ENCODE results near the gene RASSF7.
A peak's percentile ranks its signal among the peaks of the same experiment; 100 is the strongest.

The RASSF7 gene

GRCh38 chr11:536841-537621, 23.7 kb upstream of the RASSF7 start, which contains the start of gene LRRC56:
Gene LRRC56 (plus strand): TSS chr11:537527. CDS start chr11:540685, 3,158 bp downstream.
- H3K4me3 ChIP-seq (replicated peaks; ENCODE audit: low read depth, low read length): peak within 1 kb of the TSS; percentile 71
- DNase-seq (ENCODE audit: extremely low read depth, insufficient read length): peak; percentile 96
- no peak for TF ChIP-seq CTCF (IDR thresholded peaks at IDR 0.05; ENCODE audit: insufficient read depth, low read length, poor library complexity, severe bottlenecking)
- H3K36me3 ChIP-seq (ENCODE audit: control insufficient read depth, insufficient read depth, low read length): peaks cover 8% of the 10 kb centered on the region
- H3K27me3 ChIP-seq (replicated peaks; ENCODE audit: control insufficient read depth, insufficient read depth, low read length): no peaks in the 10 kb centered on the region

GRCh38 chr11:537622-538430, 22.9 kb upstream of the RASSF7 start:
- DNase-seq (ENCODE audit: extremely low read depth, insufficient read length): peak; percentile 13
- Histone ChIP-seq H3K4me3 (replicated peaks; ENCODE audit: low read depth, low read length) (peak overlapping the region; percentile 63), H3K27me3 (replicated peaks; ENCODE audit: control insufficient read depth, insufficient read depth, low read length) (no peaks in the 10 kb centered on the region), H3K36me3 (ENCODE audit: control insufficient read depth, insufficient read depth, low read length) (peaks cover 4% of the 10 kb centered on the region)
- no peak for TF ChIP-seq CTCF (IDR thresholded peaks at IDR 0.05; ENCODE audit: insufficient read depth, low read length, poor library complexity, severe bottlenecking)

GRCh38 chr11:538431-539051, 22.2 kb upstream of the RASSF7 start:
- DNase-seq (ENCODE audit: extremely low read depth, insufficient read length): peak; percentile 16
- H3K4me3 ChIP-seq (replicated peaks; ENCODE audit: low read depth, low read length): no peak overlapping the region
- H3K36me3 ChIP-seq (ENCODE audit: control insufficient read depth, insufficient read depth, low read length): peaks cover under 1% of the 10 kb centered on the region
- no peak for TF ChIP-seq CTCF (IDR thresholded peaks at IDR 0.05; ENCODE audit: insufficient read depth, low read length, poor library complexity, severe bottlenecking)
- no peaks in the 10 kb centered on the region for H3K27me3 ChIP-seq (replicated peaks; ENCODE audit: control insufficient read depth, insufficient read depth, low read length)

GRCh38 chr11:539971-540481, 20.7 kb upstream of the RASSF7 start:
- Histone ChIP-seq H3K36me3 (ENCODE audit: control insufficient read depth, insufficient read depth, low read length) (no peaks in the 10 kb centered on the region; the same call in 1 of the 2 replicates), H3K4me3 (replicated peaks; ENCODE audit: low read depth, low read length) (no peak overlapping the region), H3K27me3 (replicated peaks; ENCODE audit: control insufficient read depth, insufficient read depth, low read length) (no peaks in the 10 kb centered on the region)
- no peak for TF ChIP-seq CTCF (IDR thresholded peaks at IDR 0.05; ENCODE audit: insufficient read depth, low read length, poor library complexity, severe bottlenecking)
- no peak for DNase-seq (ENCODE audit: extremely low read depth, insufficient read length)

GRCh38 chr11:540583-541432, 20.0 kb upstream of the RASSF7 start:
- DNase-seq (ENCODE audit: extremely low read depth, insufficient read length): no peak
- TF ChIP-seq CTCF (IDR thresholded peaks at IDR 0.05; ENCODE audit: insufficient read depth, low read length, poor library complexity, severe bottlenecking): no peak
- H3K27me3 ChIP-seq (replicated peaks; ENCODE audit: control insufficient read depth, insufficient read depth, low read length): no peaks in the 10 kb centered on the region
- no peak overlapping the region for H3K4me3 ChIP-seq (replicated peaks; ENCODE audit: low read depth, low read length)
- no peaks in the 10 kb centered on the region; the same call in 1 of the 2 replicates for H3K36me3 ChIP-seq (ENCODE audit: control insufficient read depth, insufficient read depth, low read length)
